ENCODE results near the gene ATP4B.

Gene ATP4B

GRCh38 chr13:113657851-113658741 is at the start of gene ATP4B:
TSS of gene ATP4B (minus strand) at chr13:113658198. CDS start at chr13:113658144, 54 bp downstream.
- no peak for DNase-seq

GRCh38 chr13:113672002-113672651 is 14.1 kb upstream of the ATP4B start:
- no peak for DNase-seq

GRCh38 chr13:113671066-113672001 is 13.3 kb upstream of the ATP4B start:
- no peak for DNase-seq

- DNase-seq, result no peak
These were observed 12.5 kb upstream of the ATP4B start for GRCh38 chr13:113670541-113670940.

- no peak for DNase-seq
These were observed 11.8 kb upstream of the ATP4B start for GRCh38 chr13:113669755-113670341.

- no peak for DNase-seq
These were observed 11.3 kb upstream of the ATP4B start for GRCh38 chr13:113669231-113669754.

GRCh38 chr13:113668491-113668971 is 10.5 kb upstream of the ATP4B start:
- DNase-seq, result no peak

- no peak for DNase-seq
These were observed 9.9 kb upstream of the ATP4B start for GRCh38 chr13:113667771-113668490.

GRCh38 chr13:113666951-113667701 is 9.1 kb upstream of the ATP4B start, which contains the start of gene GRK1:
TSS of gene GRK1 (plus strand) at chr13:113667219. CDS start at chr13:113667387, 168 bp downstream.
- no peak for DNase-seq

GRCh38 chr13:113666329-113666670 is 8.3 kb upstream of the ATP4B start:
- DNase-seq, result no peak

- no peak for DNase-seq
These were observed 7.8 kb upstream of the ATP4B start for GRCh38 chr13:113665597-113666328.

GRCh38 chr13:113664751-113665596 is 7.0 kb upstream of the ATP4B start:
- DNase-seq, result no peak

GRCh38 chr13:113663934-113664333 is 5.9 kb upstream of the ATP4B start:
- DNase-seq, result no peak

- no peak for DNase-seq
These were observed 3.5 kb upstream of the ATP4B start for GRCh38 chr13:113661509-113661908.

GRCh38 chr13:113660066-113660465 is 2.1 kb upstream of the ATP4B start:
- DNase-seq, result no peak

- no peak for DNase-seq
These were observed 1.3 kb upstream of the ATP4B start for GRCh38 chr13:113659337-113659736.

GRCh38 chr13:113658836-113659235 is 838 bp upstream of the ATP4B start:
- no peak for DNase-seq

- no peak for DNase-seq
These were observed 947 bp downstream of the ATP4B start for GRCh38 chr13:113656831-113657671.

Data from NCI-H524 treated with DMSO at 0.1 percent for 48 hours (cell line).